Breast epithelium (tissue), 4 donors: ENCODE data around the gene ZNF69. TPM values are rescaled to one million over a fixed set of nuclear protein-coding genes. Genes with fewer than 3 reads are reported as not detected.
"Not testable (repeated sequence)": the region's sequence is repeated elsewhere in the genome, so short reads cannot be mapped to it uniquely, and the experiment has no call there.

ENCODE experiments used
- DNase-seq, 2 donors: peaks; one replicate each; pipeline ENCODE4 v3.0.0-alpha.2; 2019; ENCODE audit warnings: low spot score in 2 of 2
- H3K27ac ChIP-seq, 2 donors: fragments of 200-600 bp; sonication (generic) in 1 of 2; one replicate each; pipeline ENCODE4 v1.5.1; 2016 to 2019; ENCODE audit warnings: mild to moderate bottlenecking in 1 of 2
- H3K27me3 ChIP-seq, 2 donors: fragments of 200-600 bp; sonication (generic) in 1 of 2; one replicate each; pipeline versions ENCODE4 v1.5.1 to v1.6.0; 2017 to 2019; ENCODE audit warnings: control low read depth in 1 of 2, mild to moderate bottlenecking in 1 of 2
- H3K36me3 ChIP-seq: fragments of 200-600 bp; one replicate; pipeline ENCODE4 v1.5.1; 2019
- H3K4me1 ChIP-seq, 2 donors: fragments of 200-600 bp; sonication (generic); one replicate each; pipeline ENCODE4 v1.5.1; 2016 to 2019; ENCODE audit warnings: control low read depth in 1 of 2
- H3K4me3 ChIP-seq, 3 donors: fragments of 200-600 bp; sonication (generic); 1 replicate in 2 of 3; 2 replicates in 1 of 3; pipeline ENCODE4 v1.5.1; 2016 to 2019; ENCODE audit warnings: mild to moderate bottlenecking in 3 of 3, moderate library complexity in 2 of 3
- H3K9me3 ChIP-seq, 2 donors: fragments of 200-600 bp; sonication (generic) in 1 of 2; one replicate each; pipeline ENCODE4 v1.5.1; 2016 to 2019; ENCODE audit warnings: control low read depth in 1 of 2
- POLR2A ChIP-seq: fragments of 450-650 bp; IDR thresholded peaks from one replicate; pipeline ENCODE4 v1.6.1; 2016; ENCODE audit warnings: antibody characterized with exemption, mild to moderate bottlenecking, moderate library complexity
- POLR2AphosphoS5 ChIP-seq, 3 donors: sonication (generic); formaldehyde crosslinking; IDR thresholded peaks; one replicate each; pipeline ENCODE4 v1.6.1; 2017; ENCODE audit warnings: antibody characterized with exemption in 3 of 3
- intact Hi-C: fragments of 100-400 bp; cut with DNase I; formaldehyde crosslinking; loops from one replicate; pipeline ENCODE4 v1.15.1; 2023; ENCODE audit warnings: low total_unique reads
- total RNA-seq, 3 donors: library from RNA; depleted of rRNA; stranded (reverse); fragments of >200 nt; gene quantifications; one replicate each; pipeline ENCODE4 v1.1.0, GENCODE V29; 2016
- TF ChIP-seq, protein P1 (sequence below), 3 donors: fragments of 450-650 bp; IDR thresholded peaks; one replicate each; pipeline ENCODE4 v1.5.1; 2016 to 2017; ENCODE audit warnings: antibody characterized with exemption in 3 of 3, mild to moderate bottlenecking in 3 of 3, moderate library complexity in 3 of 3

ZNF69 gene
- total RNA-seq, 3 donors from 2014 or later: 16.3 to 26.1 (median 20.0) TPM

DNA sequence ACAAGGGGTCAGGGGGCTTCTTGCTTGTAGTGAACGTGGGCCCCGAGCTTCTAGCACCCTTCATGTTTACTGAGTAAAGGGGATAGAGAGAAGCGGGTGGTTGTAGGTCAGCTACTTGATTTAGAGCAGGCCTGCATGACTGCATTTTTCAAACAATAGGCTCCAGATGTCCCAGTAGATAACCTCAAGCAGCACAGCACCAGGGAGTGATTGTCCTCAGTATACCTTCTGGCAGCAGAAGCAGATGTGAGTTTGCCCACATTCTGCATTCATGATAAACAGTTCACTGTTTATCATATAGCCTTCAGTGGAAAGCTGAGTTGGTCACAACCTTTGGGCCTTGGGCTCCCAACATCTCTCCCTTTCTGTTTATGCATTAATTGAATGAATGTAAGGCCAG lies 34.2 kb upstream of the ZNF69 start:
- Histone ChIP-seq H3K4me1 (no peaks in the 10 kb centered on the region), H3K27ac (no peak overlapping the region), H3K36me3 (no peaks in the 10 kb centered on the region), H3K9me3 (peaks cover 10 to 36% of the 10 kb centered on the region in 2 donors), H3K4me3 (no peak overlapping the region), H3K27me3 (no peaks in the 10 kb centered on the region)
- no peak for DNase-seq
- no peak for TF ChIP-seq POLR2AphosphoS5 (IDR thresholded peaks at IDR 0.05)
- TF ChIP-seq, protein P1, sequence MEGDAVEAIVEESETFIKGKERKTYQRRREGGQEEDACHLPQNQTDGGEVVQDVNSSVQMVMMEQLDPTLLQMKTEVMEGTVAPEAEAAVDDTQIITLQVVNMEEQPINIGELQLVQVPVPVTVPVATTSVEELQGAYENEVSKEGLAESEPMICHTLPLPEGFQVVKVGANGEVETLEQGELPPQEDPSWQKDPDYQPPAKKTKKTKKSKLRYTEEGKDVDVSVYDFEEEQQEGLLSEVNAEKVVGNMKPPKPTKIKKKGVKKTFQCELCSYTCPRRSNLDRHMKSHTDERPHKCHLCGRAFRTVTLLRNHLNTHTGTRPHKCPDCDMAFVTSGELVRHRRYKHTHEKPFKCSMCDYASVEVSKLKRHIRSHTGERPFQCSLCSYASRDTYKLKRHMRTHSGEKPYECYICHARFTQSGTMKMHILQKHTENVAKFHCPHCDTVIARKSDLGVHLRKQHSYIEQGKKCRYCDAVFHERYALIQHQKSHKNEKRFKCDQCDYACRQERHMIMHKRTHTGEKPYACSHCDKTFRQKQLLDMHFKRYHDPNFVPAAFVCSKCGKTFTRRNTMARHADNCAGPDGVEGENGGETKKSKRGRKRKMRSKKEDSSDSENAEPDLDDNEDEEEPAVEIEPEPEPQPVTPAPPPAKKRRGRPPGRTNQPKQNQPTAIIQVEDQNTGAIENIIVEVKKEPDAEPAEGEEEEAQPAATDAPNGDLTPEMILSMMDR (IDR thresholded peaks at IDR 0.05): no peak
- no peak for TF ChIP-seq POLR2A
- intact Hi-C loops: no loop called here

DNA sequence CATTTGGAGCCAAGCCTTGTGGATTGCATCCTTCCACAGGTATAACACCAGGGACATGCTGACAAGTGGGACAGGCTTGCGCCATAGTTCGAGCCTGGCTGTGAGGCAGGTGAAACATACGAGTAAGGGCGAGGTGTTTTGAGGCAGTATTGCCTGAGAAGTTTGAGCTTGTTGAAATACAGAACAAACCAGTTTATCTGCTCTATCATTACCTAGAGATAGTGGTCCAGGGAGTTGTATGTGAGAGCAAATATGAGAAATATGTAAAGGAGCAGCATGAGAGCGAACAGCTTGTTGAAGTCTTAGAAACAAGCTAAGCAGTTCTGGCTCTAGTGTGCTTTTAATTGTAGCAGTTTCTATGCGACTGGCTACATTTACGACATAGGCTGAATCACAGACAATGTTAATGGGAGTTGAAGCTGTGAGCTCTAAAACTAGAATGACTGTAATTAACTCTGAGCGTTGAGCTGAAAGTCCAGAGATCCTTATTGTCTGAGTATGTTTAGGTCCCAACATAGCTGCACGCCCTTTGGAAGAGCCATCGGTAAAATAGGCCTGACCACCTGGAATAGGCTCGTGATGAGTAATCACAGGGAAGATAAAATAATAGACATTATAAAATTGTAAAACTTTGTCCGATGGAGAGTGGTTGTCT lies 30.9 kb upstream of the ZNF69 start:
- Histone ChIP-seq H3K9me3 (peaks cover 43 to 70% of the 10 kb centered on the region in 2 donors), H3K27me3 (no peaks in the 10 kb centered on the region), H3K27ac (no peak overlapping the region), H3K36me3 (no peaks in the 10 kb centered on the region), H3K4me3 (no peak overlapping the region), H3K4me1 (no peaks in the 10 kb centered on the region)
- no peak for DNase-seq
- no peak for TF ChIP-seq POLR2AphosphoS5 (IDR thresholded peaks at IDR 0.05)
- TF ChIP-seq, protein P1 (IDR thresholded peaks at IDR 0.05): no peak
- no peak for TF ChIP-seq POLR2A
- intact Hi-C loops: no loop called here

DNA sequence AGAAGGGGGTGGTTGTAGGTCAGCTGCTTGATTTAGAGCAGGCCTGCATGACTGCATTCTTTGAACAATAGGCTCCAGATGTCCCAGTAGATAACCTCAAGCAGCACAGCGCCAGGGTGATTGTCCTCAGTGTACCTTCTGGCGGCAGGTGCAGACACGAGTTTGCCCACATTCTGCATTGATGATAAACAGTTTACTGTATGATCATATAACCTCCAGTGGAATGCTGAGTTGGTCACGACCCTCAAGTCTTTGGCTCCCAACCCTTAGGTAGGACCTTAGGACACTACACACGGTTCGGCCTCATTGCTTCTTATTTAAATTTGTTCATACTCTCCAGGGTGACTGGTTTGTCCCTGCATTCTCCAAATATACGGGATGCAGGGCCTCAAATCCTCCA lies 26.9 kb upstream of the ZNF69 start:
- H3K27ac ChIP-seq: no peak overlapping the region
- no peak overlapping the region for H3K4me3 ChIP-seq
- TF ChIP-seq, protein P1 (IDR thresholded peaks at IDR 0.05): no peak
- TF ChIP-seq POLR2A (no peak), POLR2AphosphoS5 (IDR thresholded peaks at IDR 0.05) (no peak)
- H3K4me1 ChIP-seq: no peaks in the 10 kb centered on the region
- no peak for DNase-seq
- H3K9me3 ChIP-seq: peaks cover 74 to 94% of the 10 kb centered on the region in 2 donors
- intact Hi-C loops: no loop called here
- no peaks in the 10 kb centered on the region for H3K27me3 ChIP-seq
- no peaks in the 10 kb centered on the region for H3K36me3 ChIP-seq

DNA sequence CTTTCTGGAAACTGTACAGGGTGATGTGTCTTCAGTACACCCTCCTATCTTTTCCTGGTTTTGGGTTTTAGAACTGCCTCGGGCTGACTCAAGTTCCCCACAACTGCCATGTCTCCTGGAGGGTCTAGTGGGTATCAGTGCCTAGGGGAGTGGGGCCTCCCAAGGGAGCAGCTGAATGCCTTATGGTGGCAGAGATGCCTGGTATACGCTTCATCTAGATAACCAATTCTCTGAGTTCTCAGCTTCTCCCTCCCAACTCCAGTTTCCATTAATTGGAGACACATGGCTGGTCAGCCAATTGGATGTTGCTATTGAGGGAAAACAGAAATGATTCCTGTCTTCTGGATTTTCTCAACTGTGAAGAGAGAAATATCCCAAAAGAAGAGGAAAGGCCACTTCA lies 26.3 kb upstream of the ZNF69 start:
- no peaks in the 10 kb centered on the region for H3K36me3 ChIP-seq
- no peak overlapping the region for H3K4me3 ChIP-seq
- TF ChIP-seq POLR2AphosphoS5 (IDR thresholded peaks at IDR 0.05) (no peak), POLR2A (no peak)
- TF ChIP-seq, protein P1 (IDR thresholded peaks at IDR 0.05): no peak
- H3K9me3 ChIP-seq: peaks cover 80 to 98% of the 10 kb centered on the region in 2 donors
- no peaks in the 10 kb centered on the region for H3K4me1 ChIP-seq
- intact Hi-C loops: no loop called here
- no peaks in the 10 kb centered on the region for H3K27me3 ChIP-seq
- DNase-seq: no peak
- H3K27ac ChIP-seq: no peak overlapping the region

DNA sequence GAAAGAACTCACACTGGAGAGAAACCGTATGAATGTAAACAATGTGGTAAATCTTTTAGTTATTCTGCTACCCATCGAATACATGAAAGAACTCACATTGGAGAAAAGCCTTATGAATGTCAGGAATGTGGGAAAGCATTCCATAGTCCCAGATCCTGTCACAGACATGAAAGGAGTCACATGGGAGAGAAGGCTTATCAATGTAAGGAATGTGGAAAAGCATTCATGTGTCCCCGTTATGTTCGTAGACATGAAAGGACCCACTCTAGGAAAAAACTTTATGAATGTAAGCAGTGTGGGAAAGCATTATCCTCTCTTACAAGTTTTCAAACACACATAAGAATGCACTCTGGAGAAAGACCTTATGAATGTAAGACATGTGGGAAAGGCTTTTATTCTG lies 19.8 kb upstream of the ZNF69 start:
- H3K27ac ChIP-seq, H3K4me1 ChIP-seq, DNase-seq, H3K27me3 ChIP-seq, H3K4me3 ChIP-seq, intact Hi-C loops: not testable (repeated sequence)
- Histone ChIP-seq H3K36me3 (peaks cover 11% of the 10 kb centered on the region), H3K9me3 (peaks cover 81 to 100% of the 10 kb centered on the region in 2 donors)
